Measurements from ENCODE around the gene AKAP13.

The AKAP13 gene

DNA sequence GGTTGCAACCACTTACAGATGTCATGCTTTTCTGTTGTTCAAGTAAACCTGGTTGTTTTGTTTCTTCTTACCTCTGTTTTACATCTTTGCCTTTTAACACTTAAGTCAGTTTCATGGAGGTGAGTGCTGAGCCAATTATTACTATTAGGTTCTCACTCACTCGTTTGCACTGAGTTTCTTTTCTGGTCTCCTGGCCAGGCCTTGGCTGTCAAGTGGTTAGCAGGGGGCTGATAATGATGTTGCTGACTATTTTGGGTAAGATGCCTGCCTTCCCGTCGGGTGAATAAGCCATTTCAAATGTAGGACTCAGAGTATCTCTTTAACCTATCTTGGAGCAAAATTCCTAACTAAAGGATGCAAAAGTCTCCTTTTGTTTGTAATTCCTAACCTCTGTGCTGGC is 335.9 kb downstream of the AKAP13 start:
- DNase-seq: no peak

- no peak for DNase-seq
Measured at GRCh38 chr15:85717212-85717611, 336.8 kb downstream of the AKAP13 start.

DNA sequence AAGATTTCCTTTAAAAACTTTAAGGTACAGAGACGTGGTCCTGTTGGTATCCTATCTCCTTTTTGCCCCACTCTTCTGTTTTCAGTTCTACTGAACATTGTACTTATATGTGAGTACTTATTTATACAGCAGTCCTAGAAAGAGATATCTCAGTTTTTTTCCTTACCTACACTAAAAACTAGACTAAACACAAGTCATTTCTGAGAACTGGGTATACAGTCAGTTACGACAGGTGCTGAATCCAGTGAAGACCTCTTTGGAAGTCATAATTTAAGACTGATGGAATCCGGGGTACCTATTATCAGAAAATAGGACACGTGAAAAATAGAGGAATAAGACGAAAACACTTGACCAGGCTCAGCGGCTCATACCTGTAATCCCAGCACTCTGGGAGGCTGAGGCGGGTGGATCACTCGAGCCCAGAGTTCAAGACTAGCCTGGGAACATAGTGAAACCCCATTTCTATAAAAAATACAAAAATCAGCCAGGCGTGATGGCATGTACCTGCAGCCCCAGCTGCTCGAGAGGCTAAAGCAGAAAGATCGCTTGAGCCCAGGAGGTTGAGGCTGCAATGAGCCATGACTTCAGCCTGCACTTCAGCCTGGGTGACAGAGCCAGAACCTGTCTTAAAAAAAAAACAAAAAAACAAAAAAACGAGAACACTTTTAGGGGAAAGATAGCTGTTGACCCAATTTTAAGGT is 338.0 kb downstream of the AKAP13 start:
- no peak for DNase-seq

- no peak for DNase-seq
Measured at GRCh38 chr15:85718981-85719380, 338.6 kb downstream of the AKAP13 start.

DNA sequence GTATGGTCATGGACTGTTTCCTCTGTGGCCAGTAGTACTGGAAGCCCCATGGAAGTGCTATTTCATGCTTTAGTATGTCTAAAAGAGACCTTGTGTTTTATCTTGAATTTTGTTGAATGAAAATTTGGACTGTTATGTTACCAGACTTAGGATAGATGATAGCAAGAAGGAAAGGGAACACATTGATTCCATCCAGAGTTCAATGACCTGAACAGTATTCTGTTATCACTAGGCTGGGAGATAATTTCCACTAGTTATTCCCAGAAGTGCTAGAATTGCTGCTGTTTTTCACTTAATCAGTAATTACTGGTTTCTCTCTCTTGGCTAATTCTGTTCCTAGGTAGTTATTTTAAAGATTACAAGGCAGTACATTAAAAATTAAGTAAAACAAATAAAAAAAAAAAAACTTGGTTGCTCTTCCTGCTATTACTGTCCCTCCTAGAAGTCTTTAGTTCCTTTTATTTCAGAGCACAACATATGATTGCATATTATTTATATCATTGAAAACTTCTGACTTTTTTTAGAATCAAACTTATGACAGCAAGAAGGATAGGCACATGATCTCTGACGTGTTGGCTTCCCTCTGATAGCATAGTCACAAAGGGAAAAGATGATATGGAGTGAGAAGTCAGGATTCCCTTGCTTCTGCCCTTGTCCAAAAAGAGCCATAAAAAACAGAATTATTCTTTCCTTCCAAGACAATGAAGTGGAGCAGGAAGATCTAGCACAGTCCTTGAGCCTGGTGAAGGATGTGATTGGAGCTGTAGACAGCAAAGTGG is 342.2 kb downstream of the AKAP13 start:
- no peak for DNase-seq

DNA sequence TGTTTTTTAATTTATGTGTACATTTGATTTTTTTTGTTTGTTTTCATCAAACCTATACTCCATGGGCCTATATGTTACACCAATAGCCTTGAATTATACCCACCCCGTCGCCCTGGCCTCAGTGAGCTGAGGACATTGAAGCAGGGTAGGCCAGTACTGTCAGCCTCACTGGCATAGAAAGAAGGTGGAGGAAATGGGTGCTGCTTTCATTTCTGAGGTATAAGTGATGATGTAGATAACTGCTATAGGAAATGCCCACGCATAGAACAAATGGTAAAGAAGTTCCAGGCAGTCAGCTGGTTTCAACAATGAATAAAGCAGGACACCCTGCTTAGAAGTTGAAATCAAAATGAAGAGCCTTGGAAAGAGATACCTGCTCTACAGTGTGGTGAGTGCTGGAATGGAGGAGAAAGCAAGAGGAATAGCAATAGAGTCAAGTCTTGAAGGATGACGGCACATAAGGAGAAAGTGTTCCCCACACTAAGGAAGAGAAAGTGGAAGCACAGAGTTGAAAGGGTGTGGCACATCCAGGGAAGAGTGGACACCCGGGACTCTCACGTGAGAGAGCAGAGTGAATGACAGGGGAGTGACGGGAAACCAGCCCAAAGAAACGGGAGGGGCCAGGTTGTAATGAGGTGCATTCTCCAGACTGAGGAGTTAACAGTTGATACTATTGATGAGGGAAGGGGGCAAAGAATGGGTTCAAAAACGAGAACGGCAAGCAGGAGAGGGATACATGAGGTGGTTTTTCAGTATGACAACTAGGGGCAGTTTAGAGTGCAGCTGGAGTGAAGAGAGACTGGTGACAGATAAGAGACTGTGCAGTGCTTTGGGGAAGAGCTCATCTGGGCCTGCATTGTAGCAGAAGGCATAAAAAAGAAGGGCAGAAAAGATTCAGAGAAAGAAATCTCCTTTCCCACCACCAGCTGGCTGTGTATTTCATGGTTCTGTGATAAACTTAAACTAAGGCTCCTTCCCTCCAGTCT is 343.9 kb downstream of the AKAP13 start:
- DNase-seq: no peak

GRCh38 chr15:85725019-85725418 is 344.6 kb downstream of the AKAP13 start:
- no peak for DNase-seq

- DNase-seq: no peak
Measured at GRCh38 chr15:85725564-85725963, 345.2 kb downstream of the AKAP13 start.

DNA sequence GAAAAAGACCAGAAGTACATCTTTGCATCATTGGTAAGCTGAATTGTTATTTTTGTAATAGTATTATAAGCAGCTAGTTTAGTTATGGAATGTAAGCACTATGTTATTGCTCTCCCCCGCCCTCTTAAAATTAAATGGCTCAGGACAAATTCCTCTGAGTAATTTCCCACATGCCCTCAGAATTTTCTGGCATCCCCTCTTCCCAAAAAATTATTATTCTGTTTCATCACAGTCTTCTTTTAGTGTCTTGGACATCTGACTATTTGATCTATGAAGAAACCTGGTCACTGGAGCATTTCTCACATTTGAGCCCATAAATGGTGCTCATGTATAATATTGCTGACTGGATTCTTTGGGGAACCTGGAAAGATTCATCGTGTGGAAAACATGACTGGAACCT is 346.1 kb downstream of the AKAP13 start:
- DNase-seq: no peak

GRCh38 chr15:85727068-85727467 is 346.7 kb downstream of the AKAP13 start:
- DNase-seq: no peak

DNA sequence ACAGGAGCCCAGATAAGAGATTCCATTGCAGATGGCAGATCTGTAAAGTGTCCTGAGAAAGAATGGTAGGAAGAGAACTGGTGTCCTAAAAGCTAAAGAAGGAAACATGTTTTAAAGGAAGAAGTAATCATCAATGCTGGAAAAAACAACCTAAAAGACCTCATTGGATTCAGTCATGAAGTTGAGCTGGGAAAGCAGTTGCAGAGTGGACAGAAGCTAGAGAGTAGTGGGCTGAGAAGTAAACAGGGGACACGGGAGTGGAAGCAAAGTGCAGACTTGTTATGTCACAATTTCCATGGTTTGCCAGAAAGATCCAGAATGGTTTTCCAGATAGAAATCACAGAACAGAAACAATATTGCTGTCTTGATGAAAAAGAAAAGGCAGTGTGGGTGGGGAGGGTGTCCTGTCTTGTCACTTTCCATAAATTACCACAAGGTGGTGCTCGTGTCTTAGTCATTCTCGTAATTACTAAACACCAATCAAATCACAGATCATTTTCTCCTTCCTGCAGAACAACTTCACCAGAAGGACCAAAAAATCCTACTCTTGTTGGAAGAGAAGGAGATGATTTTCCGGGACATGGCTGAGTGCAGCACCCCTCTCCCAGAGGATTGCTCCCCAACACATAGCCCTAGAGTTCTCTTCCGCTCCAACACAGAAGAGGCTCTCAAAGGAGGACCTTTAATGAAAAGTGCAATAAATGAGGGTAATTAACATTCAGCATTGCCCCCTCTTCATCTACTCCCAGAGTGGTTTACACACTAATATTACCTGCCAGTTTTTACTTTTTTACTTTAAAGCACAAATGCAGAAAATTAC is 349.8 kb downstream of the AKAP13 start:
- DNase-seq: peak; percentile 10 to 82

DNA sequence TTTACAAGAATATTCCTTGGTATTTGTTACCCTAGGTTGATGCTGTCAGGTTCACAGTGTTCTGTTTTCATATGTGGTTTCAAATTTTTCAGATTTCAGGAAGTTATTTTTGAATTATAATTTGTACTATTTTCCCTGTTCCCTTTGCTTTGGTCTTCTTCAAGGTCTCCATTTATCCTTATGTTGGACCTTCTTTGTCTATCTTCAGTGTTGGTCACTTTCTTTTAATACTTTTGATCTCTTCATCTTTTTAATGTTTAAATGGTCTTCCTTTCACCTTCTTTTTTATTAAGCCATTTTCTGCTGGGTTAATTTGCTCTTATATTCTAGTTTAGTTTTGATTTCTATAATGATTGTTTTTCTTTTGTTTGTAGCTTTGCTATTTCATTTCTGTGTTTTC is 353.0 kb downstream of the AKAP13 start:
- DNase-seq: no peak

DNA sequence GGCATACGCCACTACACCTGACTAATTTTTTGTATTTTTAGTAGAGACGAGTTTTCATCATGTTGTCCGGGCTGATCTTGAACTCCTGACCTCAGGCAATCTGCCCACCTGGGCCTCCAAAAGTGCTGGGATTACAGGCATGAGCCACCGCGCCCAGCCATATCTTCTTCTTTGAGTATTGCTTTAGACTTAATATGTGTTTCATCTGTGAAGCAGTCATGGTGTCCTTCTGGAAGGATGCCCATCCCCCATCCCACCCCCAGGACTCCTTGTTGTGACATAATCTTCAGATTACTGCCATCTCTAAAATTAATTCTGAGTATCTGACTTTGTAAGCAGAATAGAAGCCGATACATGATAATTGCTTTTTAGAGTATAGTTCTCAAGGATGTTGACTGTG is 356.7 kb downstream of the AKAP13 start:
- no peak for DNase-seq

DNA sequence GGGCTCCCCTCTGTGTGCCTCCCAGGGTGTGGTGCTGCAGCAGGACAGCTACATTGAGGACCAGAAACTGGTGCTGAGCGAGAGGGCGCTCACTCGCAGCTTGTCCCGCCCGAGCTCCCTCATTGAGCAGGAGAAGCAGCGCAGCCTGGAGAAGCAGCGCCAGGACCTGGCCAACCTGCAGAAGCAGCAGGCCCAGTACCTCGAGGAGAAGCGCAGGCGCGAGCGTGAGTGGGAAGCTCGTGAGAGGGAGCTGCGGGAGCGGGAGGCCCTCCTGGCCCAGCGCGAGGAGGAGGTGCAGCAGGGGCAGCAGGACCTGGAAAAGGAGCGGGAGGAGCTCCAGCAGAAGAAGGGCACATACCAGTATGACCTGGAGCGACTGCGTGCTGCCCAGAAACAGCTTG is 360.6 kb downstream of the AKAP13 start:
- no peak for DNase-seq

DNA sequence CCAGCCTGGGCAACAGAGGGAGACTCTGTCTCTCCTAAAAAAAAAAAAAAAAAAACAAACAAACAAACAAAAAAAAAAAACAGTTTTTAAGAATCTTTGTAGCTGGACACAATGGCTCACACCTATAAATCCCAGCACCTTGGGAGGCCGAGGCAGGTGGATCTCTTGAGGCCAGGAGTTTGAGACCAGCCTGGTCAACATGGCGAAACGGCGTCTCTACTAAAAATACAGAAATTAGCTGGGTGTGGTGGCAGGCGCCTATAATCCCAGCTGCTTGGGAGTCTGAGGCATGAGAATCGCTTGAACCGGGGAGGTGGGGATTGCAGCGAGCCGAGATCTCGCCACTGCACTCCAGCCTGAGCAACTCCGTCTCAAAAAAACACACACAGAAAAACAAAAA is 361.3 kb downstream of the AKAP13 start:
- no peak for DNase-seq

GRCh38 chr15:85742186-85742821 is 361.9 kb downstream of the AKAP13 start:
- DNase-seq: peak in 1 of 2 donors; percentile 67

DNA sequence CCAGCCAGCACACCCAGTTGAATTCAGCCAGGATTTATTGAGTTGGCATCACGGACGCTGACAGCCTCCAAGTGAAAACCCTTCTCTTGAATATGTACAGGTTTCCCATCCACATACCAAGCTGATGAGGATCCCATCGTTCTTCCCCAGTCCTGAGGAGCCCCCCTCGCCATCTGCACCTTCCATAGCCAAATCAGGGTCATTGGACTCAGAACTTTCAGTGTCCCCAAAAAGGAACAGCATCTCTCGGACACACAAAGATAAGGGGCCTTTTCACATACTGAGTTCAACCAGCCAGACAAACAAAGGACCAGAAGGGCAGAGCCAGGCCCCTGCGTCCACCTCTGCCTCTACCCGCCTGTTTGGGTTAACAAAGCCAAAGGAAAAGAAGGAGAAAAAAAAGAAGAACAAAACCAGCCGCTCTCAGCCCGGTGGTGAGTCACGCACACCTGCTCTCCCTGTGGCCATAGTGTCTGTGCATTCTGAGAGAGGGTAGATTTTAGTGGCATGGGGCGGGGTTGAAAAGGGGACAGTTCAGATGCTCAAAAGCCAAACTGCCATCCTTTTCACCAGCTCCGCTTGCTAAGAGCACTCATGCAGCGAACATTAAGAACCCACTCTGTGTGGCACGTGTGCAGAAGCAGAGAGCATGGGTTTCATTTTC is 363.1 kb downstream of the AKAP13 start:
- no peak for DNase-seq

- no peak for DNase-seq
Measured at GRCh38 chr15:85744579-85744978, 364.2 kb downstream of the AKAP13 start.

GRCh38 chr15:85745023-85745422 is 364.6 kb downstream of the AKAP13 start:
- no peak for DNase-seq

- DNase-seq: no peak
Measured at GRCh38 chr15:85745525-85746150, 365.2 kb downstream of the AKAP13 start.

DNA sequence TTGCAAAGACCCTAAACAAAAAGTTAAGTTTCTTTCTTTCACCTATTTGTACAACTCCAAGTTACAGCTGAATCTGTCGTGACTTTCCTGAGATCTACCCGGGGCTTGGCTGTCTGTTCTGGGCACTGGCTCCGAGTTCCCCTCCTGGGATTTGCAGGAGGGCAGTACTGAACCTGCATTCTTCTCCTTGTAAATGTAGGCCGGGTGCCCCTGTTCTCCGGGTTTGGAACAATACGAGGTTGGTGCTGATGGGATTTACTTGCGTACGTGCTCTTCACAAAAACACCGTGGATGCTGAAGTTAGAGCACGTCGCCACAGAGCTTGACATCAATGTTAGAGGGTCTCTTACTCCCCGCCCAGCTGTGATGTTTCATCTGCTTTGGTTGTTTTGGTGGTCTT is 366.2 kb downstream of the AKAP13 start:
- no peak for DNase-seq
